Measurements from ENCODE around the gene FBLN7.
A peak's percentile ranks its signal among the peaks of the same experiment; 100 is the strongest.
"Not testable (repeated sequence)": the region's sequence is repeated elsewhere in the genome, so short reads cannot be mapped to it uniquely, and the experiment has no call there.

FBLN7 gene, protein sequence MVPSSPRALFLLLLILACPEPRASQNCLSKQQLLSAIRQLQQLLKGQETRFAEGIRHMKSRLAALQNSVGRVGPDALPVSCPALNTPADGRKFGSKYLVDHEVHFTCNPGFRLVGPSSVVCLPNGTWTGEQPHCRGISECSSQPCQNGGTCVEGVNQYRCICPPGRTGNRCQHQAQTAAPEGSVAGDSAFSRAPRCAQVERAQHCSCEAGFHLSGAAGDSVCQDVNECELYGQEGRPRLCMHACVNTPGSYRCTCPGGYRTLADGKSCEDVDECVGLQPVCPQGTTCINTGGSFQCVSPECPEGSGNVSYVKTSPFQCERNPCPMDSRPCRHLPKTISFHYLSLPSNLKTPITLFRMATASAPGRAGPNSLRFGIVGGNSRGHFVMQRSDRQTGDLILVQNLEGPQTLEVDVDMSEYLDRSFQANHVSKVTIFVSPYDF

DNA sequence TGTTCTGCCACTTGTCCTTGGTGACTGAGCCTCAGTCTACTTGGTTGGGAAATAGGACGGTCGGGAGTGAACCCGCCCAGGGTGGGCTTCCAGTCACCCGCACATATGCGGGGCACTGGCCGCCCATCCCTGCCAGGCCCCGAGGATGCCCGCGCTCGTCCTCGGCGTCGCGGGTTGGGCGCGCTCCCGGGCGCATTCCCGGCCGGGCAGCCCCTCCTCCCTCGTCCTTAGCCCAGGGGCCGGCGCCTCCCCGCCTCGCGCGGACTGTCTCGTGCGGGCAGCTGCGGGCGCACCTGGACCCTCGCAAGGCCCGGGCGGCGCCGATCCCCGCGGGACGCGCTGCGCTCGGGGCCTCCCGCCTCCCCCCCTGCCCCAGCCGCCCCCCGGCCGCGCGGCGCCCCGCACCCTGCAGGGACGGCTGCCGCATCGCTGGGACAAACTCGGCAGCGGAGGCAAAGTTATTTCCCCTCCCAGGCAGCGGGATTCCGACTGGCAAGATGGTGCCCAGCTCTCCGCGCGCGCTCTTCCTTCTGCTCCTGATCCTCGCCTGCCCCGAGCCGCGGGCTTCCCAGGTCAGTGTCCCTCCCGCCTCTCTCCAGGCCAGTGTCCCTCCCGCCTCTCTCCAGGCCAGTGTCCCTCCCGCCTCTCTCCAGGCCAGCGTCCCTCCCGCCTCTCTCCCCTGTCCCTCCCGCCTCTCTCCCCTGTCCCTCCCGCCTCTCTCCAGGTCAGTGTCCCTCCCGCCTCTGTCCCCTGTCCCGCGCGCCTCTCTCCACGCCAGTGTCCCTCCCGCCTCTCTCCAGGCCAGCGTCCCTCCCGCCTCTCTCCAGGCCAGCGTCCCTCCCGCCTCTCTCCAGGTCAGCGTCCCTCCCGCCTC, at the start of gene FBLN7:
TSS of gene FBLN7 (plus strand) at position 227 of the 874 bp plus-strand sequence. CDS start at position 498, 271 bp downstream.
- Histone ChIP-seq H2AFZ (ENCODE audit: low read depth, low read length) (peak within 1 kb of the TSS; percentile 14), H3K4me3 (ENCODE audit: low read length) (peak within 1 kb of the TSS; percentile 39), H3K4me1 (ENCODE audit: insufficient read depth, low read length) (no peaks in the 10 kb centered on the region), H3K27me3 (ENCODE audit: insufficient read depth, low read length) (no peaks in the 10 kb centered on the region), H3K36me3 (ENCODE audit: insufficient read depth, low read length) (no peaks in the 10 kb centered on the region), H3K9me3 (ENCODE audit: low read length) (no peaks in the 10 kb centered on the region)

- no peak overlapping the region for H2AFZ ChIP-seq (ENCODE audit: low read depth, low read length)
- no peak overlapping the region for H3K4me3 ChIP-seq (ENCODE audit: low read length)
- no peaks in the 10 kb centered on the region for H3K9me3 ChIP-seq (ENCODE audit: low read length)
- no peaks in the 10 kb centered on the region for H3K4me1 ChIP-seq (ENCODE audit: insufficient read depth, low read length)
- H3K27me3 ChIP-seq (ENCODE audit: insufficient read depth, low read length) = no peaks in the 10 kb centered on the region
- H3K36me3 ChIP-seq (ENCODE audit: insufficient read depth, low read length) = peaks cover 38% of the 10 kb centered on the region
Measured at GRCh38 chr2:112089375-112089774, 48.8 kb upstream of the FBLN7 start.

DNA sequence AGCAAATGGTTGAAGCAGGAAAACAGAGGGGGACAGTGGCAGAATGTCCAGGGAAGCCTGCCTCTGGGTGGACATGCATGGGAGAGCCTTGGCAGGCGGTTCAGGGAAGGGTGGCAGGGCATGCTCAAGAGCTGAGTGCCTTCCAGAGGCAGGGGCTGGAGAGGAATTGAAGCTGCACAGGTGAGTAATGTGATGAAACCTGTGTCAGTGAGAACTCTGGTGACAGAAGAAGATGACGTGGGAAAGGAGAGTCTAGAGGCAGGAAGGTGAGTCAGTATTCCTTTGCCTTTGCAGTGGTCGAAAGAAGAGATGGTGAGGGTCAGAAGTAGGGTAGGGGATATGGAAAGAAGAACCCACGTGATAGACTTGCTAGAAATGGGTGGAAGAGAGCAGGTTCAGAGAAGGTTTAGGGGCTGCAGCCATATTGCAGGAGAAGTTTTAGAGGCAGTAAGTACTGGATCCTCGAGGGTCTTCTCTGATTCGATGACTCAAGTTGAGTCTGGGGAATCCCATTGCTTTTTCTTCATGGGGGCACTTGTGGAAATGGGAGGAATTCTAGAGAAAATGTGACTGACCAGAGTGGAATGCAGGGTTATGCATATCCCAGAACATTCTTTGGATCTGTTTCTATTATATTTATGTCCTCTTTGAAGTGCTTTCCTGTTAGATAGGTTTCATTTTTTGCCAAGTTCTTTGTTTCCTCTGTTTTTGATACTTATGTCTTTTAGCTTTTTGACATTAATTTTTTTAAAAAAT, 45.7 kb upstream of the FBLN7 start:
- Histone ChIP-seq H3K36me3 (ENCODE audit: insufficient read depth, low read length) (peaks cover 29% of the 10 kb centered on the region), H3K4me1 (ENCODE audit: insufficient read depth, low read length) (no peaks in the 10 kb centered on the region), H3K9me3 (ENCODE audit: low read length) (no peaks in the 10 kb centered on the region), H3K27me3 (ENCODE audit: insufficient read depth, low read length) (no peaks in the 10 kb centered on the region), H3K4me3 (ENCODE audit: low read length) (no peak overlapping the region), H2AFZ (ENCODE audit: low read depth, low read length) (no peak overlapping the region)

GRCh38 chr2:112093216-112093615, 45.0 kb upstream of the FBLN7 start:
- no peak overlapping the region for H2AFZ ChIP-seq (ENCODE audit: low read depth, low read length)
- no peaks in the 10 kb centered on the region for H3K4me1 ChIP-seq (ENCODE audit: insufficient read depth, low read length)
- no peaks in the 10 kb centered on the region for H3K9me3 ChIP-seq (ENCODE audit: low read length)
- H3K27me3 ChIP-seq (ENCODE audit: insufficient read depth, low read length) = no peaks in the 10 kb centered on the region
- peaks cover 27% of the 10 kb centered on the region for H3K36me3 ChIP-seq (ENCODE audit: insufficient read depth, low read length)
- no peak overlapping the region for H3K4me3 ChIP-seq (ENCODE audit: low read length)

- no peak overlapping the region for H3K4me3 ChIP-seq (ENCODE audit: low read length)
- H3K4me1 ChIP-seq (ENCODE audit: insufficient read depth, low read length) = no peaks in the 10 kb centered on the region
- no peak overlapping the region for H2AFZ ChIP-seq (ENCODE audit: low read depth, low read length)
- H3K27me3 ChIP-seq (ENCODE audit: insufficient read depth, low read length) = no peaks in the 10 kb centered on the region
- peaks cover 30% of the 10 kb centered on the region for H3K36me3 ChIP-seq (ENCODE audit: insufficient read depth, low read length)
- H3K9me3 ChIP-seq (ENCODE audit: low read length) = no peaks in the 10 kb centered on the region
Measured at GRCh38 chr2:112095681-112096080, 42.5 kb upstream of the FBLN7 start.

- Histone ChIP-seq H3K27me3 (ENCODE audit: insufficient read depth, low read length) (no peaks in the 10 kb centered on the region), H3K9me3 (ENCODE audit: low read length) (no peaks in the 10 kb centered on the region), H3K36me3 (ENCODE audit: insufficient read depth, low read length) (peaks cover 30% of the 10 kb centered on the region), H3K4me1 (ENCODE audit: insufficient read depth, low read length) (no peaks in the 10 kb centered on the region), H3K4me3 (ENCODE audit: low read length) (no peak overlapping the region), H2AFZ (ENCODE audit: low read depth, low read length) (no peak overlapping the region)
Measured at GRCh38 chr2:112096098-112096497, 42.1 kb upstream of the FBLN7 start.

DNA sequence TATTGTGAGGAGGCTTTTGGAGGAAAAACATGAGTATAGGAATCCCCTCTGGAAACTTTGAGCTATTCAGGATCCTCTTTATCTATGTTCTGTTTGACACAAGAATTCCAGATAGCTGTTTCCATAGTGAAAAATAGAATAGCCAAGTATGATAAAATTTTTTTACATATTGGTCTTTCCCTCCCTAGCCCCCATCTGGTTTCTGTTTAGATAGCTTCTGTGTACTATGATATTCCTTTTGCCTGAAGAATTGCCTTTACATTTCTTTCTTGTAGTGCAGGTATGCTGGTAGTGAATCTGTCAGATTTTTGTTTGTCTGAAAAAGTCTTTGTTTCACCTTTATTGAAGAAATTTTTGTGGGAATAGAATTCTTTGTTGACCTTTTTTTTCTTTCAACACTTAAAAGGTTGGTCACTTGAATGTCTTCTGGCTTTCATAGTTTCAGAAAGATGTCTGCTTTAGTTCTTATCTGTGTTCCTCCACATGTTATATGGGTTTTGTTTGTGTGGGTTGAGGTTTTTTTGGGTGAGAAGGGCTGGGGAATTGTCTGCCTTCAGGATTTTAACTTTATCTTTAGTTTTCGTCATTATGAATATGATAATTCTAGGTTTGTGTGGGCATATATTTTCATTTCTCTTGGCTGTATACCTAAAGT, 29.9 kb upstream of the FBLN7 start:
- Histone ChIP-seq H3K9me3 (ENCODE audit: low read length) (peaks cover 4% of the 10 kb centered on the region), H3K4me1 (ENCODE audit: insufficient read depth, low read length) (no peaks in the 10 kb centered on the region), H2AFZ (ENCODE audit: low read depth, low read length) (no peak overlapping the region), H3K27me3 (ENCODE audit: insufficient read depth, low read length) (no peaks in the 10 kb centered on the region), H3K4me3 (ENCODE audit: low read length) (no peak overlapping the region), H3K36me3 (ENCODE audit: insufficient read depth, low read length) (peaks cover 10% of the 10 kb centered on the region)

DNA sequence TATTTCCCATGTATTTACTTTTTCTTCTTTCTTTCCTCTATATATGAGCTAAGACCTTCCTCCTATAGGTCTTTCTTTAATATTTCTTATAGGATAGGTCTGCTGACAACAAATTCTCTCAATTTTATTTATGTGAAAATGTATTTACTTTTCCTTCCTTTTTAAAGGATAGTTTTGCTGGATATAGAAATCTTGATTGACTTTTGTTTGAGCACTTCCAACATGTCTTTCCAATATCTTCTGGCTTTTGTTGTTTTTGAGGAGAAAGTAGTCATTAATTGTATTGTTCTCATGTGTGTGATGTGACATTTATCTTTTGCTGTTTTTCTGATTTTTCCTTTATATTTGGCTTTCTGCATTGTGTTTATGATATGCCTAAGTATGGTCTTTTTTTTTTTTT, 28.9 kb upstream of the FBLN7 start:
- Histone ChIP-seq H3K4me3 (ENCODE audit: low read length) (no peak overlapping the region), H3K36me3 (ENCODE audit: insufficient read depth, low read length) (peaks cover 10% of the 10 kb centered on the region), H3K9me3 (ENCODE audit: low read length) (peaks cover 4% of the 10 kb centered on the region), H3K4me1 (ENCODE audit: insufficient read depth, low read length) (no peaks in the 10 kb centered on the region), H2AFZ (ENCODE audit: low read depth, low read length) (no peak overlapping the region), H3K27me3 (ENCODE audit: insufficient read depth, low read length) (no peaks in the 10 kb centered on the region)

DNA sequence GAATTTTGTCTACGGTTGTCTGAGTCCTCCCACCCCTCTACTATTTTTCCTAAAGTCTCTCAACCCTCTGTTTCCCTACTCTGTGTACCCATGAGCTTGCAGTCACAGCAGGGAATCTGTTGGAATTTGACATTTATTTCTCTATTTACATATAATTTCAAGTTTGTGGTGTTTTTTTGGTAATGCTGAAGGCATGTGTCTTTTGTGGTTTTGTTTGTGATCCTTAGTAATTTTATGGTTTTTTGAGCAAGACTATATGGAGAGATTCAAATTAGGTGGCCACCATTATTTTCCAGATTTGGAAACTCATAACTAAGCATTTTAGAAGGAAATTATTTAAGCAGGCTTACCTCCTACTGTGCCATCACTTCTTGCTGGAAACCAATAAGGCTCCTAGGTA, 27.2 kb upstream of the FBLN7 start:
- H3K4me3 ChIP-seq (ENCODE audit: low read length) = no peak overlapping the region
- peaks cover 10% of the 10 kb centered on the region for H3K36me3 ChIP-seq (ENCODE audit: insufficient read depth, low read length)
- no peaks in the 10 kb centered on the region for H3K27me3 ChIP-seq (ENCODE audit: insufficient read depth, low read length)

DNA sequence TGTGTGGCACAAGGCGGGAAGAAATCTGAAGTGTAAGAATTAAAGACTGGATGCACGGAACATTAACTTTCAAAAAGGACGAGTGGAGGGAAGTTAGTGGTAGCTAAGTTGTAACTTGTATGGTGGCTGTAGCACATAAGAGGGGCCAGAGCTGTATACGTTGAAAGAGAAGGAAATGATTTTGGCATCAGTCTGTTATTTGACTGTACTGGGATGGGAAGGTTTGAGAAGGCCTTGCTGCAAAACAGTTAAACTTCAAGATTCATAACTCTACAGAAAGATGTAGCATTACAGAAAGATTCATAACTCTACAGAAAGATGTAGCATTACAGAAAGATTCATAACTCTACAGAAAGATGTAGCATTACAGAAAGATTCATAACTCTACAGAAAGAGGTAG, 24.8 kb upstream of the FBLN7 start:
- peaks cover 10% of the 10 kb centered on the region for H3K36me3 ChIP-seq (ENCODE audit: insufficient read depth, low read length)
- not testable (repeated sequence) for H3K9me3 ChIP-seq (ENCODE audit: low read length); H3K4me3 ChIP-seq (ENCODE audit: low read length); H2AFZ ChIP-seq (ENCODE audit: low read depth, low read length); H3K27me3 ChIP-seq (ENCODE audit: insufficient read depth, low read length); H3K4me1 ChIP-seq (ENCODE audit: insufficient read depth, low read length)

More for the DNA sequence above, 27.2 kb upstream of the FBLN7 start:
- H2AFZ ChIP-seq (ENCODE audit: low read depth, low read length) = no peak overlapping the region
- no peaks in the 10 kb centered on the region for H3K4me1 ChIP-seq (ENCODE audit: insufficient read depth, low read length)
- peaks cover 4% of the 10 kb centered on the region for H3K9me3 ChIP-seq (ENCODE audit: low read length)

DNA sequence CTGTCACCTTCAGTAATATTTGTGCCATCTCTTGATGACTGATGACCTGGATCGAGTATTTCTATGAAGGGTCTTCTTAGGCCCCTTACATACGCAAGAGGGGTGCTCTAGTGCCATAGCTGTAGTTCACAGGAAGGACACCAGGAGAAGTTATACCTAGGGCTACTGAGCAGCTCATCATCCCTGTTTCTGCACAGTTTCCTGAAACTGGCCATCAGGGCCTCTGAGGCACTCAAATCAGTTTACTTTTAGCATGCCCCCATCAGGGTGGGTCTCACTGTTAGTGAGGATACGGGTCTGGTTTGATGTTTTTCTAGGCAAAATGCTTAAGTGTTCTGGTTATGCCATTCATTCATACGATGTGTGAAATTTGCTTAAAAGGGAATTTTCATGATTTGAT, 20.0 kb upstream of the FBLN7 start:
- H2AFZ ChIP-seq (ENCODE audit: low read depth, low read length) = no peak overlapping the region

DNA sequence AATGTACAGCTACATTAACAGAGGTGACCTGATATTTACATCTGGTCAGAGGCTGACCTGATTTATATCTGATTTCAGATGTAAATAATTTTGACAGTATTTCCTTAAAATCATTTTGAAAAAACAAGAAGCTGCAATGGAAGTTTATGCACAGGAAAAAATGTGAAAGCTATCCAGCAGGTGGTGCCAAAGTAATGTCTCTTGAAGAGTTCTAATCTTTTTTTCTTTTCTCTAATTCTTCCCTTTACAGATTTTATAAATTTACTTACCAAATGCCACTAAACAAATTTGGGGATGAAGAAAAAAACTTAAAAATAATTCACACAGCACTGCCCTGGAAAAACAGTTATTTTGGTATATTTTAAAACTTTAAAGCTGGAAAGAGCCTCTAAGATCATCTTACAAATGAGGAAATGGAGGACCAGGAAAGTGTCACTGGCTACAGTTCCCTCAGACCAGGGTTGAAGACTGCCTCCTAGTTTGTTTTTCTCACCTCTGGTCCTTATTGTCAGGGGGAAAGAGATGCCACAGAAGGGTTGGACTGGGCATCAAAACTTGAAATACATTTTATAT, 16.4 kb upstream of the FBLN7 start:
- Histone ChIP-seq H3K27me3 (ENCODE audit: insufficient read depth, low read length) (no peaks in the 10 kb centered on the region), H3K4me1 (ENCODE audit: insufficient read depth, low read length) (no peaks in the 10 kb centered on the region), H3K4me3 (ENCODE audit: low read length) (no peak overlapping the region), H3K36me3 (ENCODE audit: insufficient read depth, low read length) (peaks cover 3% of the 10 kb centered on the region), H2AFZ (ENCODE audit: low read depth, low read length) (no peak overlapping the region), H3K9me3 (ENCODE audit: low read length) (no peaks in the 10 kb centered on the region)

More for the DNA sequence above, 20.0 kb upstream of the FBLN7 start:
- no peaks in the 10 kb centered on the region for H3K9me3 ChIP-seq (ENCODE audit: low read length)
- H3K4me1 ChIP-seq (ENCODE audit: insufficient read depth, low read length) = no peaks in the 10 kb centered on the region
- no peak overlapping the region for H3K4me3 ChIP-seq (ENCODE audit: low read length)
- H3K27me3 ChIP-seq (ENCODE audit: insufficient read depth, low read length) = no peaks in the 10 kb centered on the region
- H3K36me3 ChIP-seq (ENCODE audit: insufficient read depth, low read length) = peaks cover 3% of the 10 kb centered on the region

Data from neuron (in vitro differentiated cells).